Measurements from ENCODE around the gene EVI5L. TPM values are rescaled to one million over a fixed set of nuclear protein-coding genes. Genes with fewer than 3 reads are reported as not detected.

EVI5L gene
- total and polyA plus RNA-seq, 2 of the 13 experiments (the other 11 are each of a cell fraction or from before 2014, with no cell fraction given) = 1.7 to 2.4 TPM

- TF ChIP-seq AFF4 (CRISPR knock-in tag; IDR thresholded peaks at IDR 0.05) (no peak), ZBTB46 (CRISPR knock-in tag; IDR thresholded peaks at IDR 0.05; ENCODE audit: borderline replicate concordance) (peak; percentile 64; the same call in 1 of the 2 replicates), ZBTB40 (IDR thresholded peaks at IDR 0.05) (no peak), ZBTB40 (CRISPR knock-in tag; IDR thresholded peaks at IDR 0.05) (peak; percentile 76; the same call in 1 of the 2 replicates), ZBTB10 (CRISPR knock-in tag; IDR thresholded peaks at IDR 0.05; ENCODE audit: borderline replicate concordance) (peak; percentile 77), GLMP (CRISPR knock-in tag; IDR thresholded peaks at IDR 0.05; ENCODE audit: borderline replicate concordance) (no peak), TBX2 (CRISPR knock-in tag; IDR thresholded peaks at IDR 0.05; ENCODE audit: borderline replicate concordance) (peak; percentile 97)
Measured at GRCh38 chr19:7852851-7853769, 23.1 kb downstream of the EVI5L start (continued).
